Measurements from ENCODE around the gene MRPS18A.

DNA sequence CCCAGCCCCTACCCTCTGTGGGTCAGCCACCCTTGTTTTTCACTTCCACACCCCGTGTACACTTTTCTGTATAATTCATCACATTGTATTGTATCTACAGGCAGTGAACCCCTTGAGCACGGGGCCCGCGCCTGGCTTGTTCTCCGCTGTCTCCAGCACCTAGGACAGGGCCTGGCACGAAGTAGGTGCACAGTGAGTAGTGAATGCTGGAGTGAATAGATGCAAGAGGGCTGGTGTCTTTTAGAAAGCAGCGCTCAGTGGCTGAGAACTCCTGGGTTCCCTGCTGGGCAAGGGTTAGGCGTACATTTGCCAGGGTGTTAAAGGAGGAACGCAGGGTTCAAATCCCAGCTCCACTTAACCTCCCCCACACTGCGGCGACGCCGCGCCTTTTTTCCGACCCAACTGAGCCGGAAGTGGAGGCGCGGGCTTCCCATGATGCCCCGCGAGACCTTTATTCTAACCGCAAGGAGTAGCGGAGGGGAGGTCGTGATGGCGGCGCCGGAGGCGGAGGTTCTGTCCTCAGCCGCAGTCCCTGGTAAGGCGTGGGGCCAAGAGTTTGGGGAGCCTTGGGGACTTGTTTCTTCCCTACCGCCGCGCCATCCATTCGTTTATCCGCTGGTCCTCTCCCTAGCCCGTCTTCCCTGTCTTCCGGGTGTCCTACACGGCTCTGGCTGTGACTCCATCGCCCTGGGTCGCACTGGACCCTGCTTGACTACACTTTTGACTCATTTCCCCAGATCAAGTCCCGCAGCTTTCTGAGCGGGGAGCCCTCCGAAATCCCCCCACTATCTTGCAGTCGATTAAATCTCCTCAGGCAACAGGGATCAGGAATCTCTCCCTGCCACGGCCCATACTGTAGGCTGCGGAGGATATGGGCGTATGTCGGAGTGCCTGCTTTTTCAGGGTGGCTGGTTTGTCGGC is 51.9 kb downstream of the MRPS18A start, which contains the start of gene MAD2L1BP:
- TF ChIP-seq CTCF (IDR thresholded peaks at IDR 0.05) (no peak), POLR2A (IDR thresholded peaks at IDR 0.05) (peak; percentile 63 to 67)
